Mesendoderm (in vitro differentiated cells): ENCODE data around the gene MNX1.

Experiments used
- DNase-seq: peaks from one replicate; pipeline ENCODE4 v3.0.0; 2013
- H2AK5ac ChIP-seq: 2 replicates; pipeline ENCODE4 v1.6.1; 2013; ENCODE audit warnings: low read length, inconsistent platforms
- H2BK120ac ChIP-seq: 2 replicates; pipeline ENCODE4 v1.6.1; 2013; ENCODE audit warnings: low read depth, mild to moderate bottlenecking, low read length, moderate library complexity, mixed read lengths
- H2BK15ac ChIP-seq: replicated peaks from 2 replicates; pipeline ENCODE4 v1.6.1; 2013; ENCODE audit warnings: low read depth, mild to moderate bottlenecking, moderate library complexity
- H2BK5ac ChIP-seq: 2 replicates; pipeline ENCODE4 v1.6.1; 2013; ENCODE audit warnings: low read length, inconsistent platforms
- H3K18ac ChIP-seq: 2 replicates; pipeline ENCODE4 v1.6.1; 2013; ENCODE audit warnings: mild to moderate bottlenecking, low read length, mixed read lengths
- H3K23ac ChIP-seq: one replicate; pipeline ENCODE4 v1.6.1; 2013; ENCODE audit warnings: low read length
- H3K27ac ChIP-seq: 2 replicates; pipeline ENCODE4 v1.5.1; 2013; ENCODE audit warnings: low read depth, mild to moderate bottlenecking, inconsistent platforms, low read length, moderate library complexity
- H3K27me3 ChIP-seq: 2 replicates; pipeline ENCODE4 v1.6.1; 2013; ENCODE audit warnings: low read length, control low read depth, mild to moderate bottlenecking, inconsistent platforms; ENCODE audit not compliant: insufficient read depth, poor library complexity
- H3K36me3 ChIP-seq: 2 replicates; pipeline ENCODE4 v1.6.1; 2013; ENCODE audit warnings: low read length, inconsistent platforms; ENCODE audit not compliant: control insufficient read depth, insufficient read depth
- H3K4ac ChIP-seq: one replicate; pipeline ENCODE4 v1.6.1; 2013; ENCODE audit warnings: low read depth, mild to moderate bottlenecking, low read length, moderate library complexity
- H3K4me1 ChIP-seq: 2 replicates; pipeline ENCODE4 v1.6.1; 2013; ENCODE audit warnings: low read depth, low read length, inconsistent platforms; ENCODE audit not compliant: control insufficient read depth
- H3K4me2 ChIP-seq: 2 replicates; pipeline ENCODE4 v1.6.1; 2013; ENCODE audit warnings: low read length
- H3K4me3 ChIP-seq: 2 replicates; pipeline ENCODE4 v1.5.1; 2013; ENCODE audit warnings: mild to moderate bottlenecking, low read length
- H3K56ac ChIP-seq: one replicate; pipeline ENCODE4 v1.6.1; 2013; ENCODE audit warnings: low read length
- H3K79me1 ChIP-seq: 2 replicates; pipeline ENCODE4 v1.6.1; 2013; ENCODE audit warnings: low read length, inconsistent platforms
- H3K79me2 ChIP-seq: 2 replicates; pipeline ENCODE4 v1.6.1; 2013; ENCODE audit warnings: mild to moderate bottlenecking, low read length; ENCODE audit not compliant: control insufficient read depth, insufficient read depth
- H3K9ac ChIP-seq: 2 replicates; pipeline ENCODE4 v1.6.1; 2013; ENCODE audit warnings: low read length, inconsistent platforms
- H4K5ac ChIP-seq: one replicate; pipeline ENCODE4 v1.6.1; 2013; ENCODE audit warnings: low read length
- H4K8ac ChIP-seq: one replicate; pipeline ENCODE4 v1.6.1; 2013; ENCODE audit warnings: low read depth, mild to moderate bottlenecking, control low read depth, low read length, moderate library complexity
- whole genome bisulfite sequencing: extraction: QIAGEN DNeasy Blood & Tissue Kit; methylation state at CpG from one replicate; pipeline ENCODE4 v1.1.7; 2013; ENCODE audit warnings: low lambda C conversion rate, missing lambda C conversion rate; ENCODE audit not compliant: insufficient coverage; ENCODE audit errors: extremely low coverage; 5-methylcytosine and 5-hydroxymethylcytosine counted together

MNX1 gene

DNA sequence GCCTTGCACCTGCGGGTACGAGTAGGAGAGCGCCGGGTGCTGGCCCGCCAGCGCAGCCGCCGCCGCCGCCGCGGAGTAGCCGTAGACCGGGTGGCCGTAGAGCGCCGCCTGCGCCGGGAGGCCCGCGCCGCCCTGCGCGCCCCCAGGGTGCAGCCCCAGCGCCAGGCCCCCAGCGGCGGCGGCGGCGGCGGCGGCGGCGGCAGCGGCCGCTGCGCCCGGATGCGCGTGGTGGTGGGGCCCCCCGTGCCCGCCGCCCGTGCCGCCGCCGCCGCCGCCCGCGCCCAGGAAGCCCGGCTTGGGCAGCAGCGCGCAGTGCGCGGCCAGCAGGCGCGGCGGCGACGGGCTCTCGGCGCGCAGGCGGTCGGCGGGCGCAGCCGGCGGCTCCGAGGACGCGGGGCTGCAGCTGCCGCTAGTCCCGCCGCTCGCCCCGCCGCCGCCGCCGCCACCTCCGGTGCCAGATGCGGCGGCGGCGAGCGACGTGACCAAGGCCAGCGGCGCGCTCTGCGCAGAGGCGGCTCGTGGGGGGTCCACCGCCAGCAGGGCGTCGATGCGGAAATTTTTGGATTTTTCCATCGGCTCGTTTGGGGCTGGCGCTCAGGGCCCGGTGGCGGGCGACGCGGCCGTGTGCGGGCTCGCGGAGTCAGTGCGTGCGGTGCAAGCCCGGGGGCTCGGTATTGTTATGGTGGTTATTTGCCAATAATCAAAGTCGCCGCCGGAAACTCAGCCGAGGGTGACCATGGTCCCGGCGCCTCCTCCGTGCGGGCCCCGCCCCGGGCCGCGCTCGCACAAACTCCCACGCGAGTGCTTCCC, 480 bp downstream of the MNX1 start:
- Histone ChIP-seq H2BK120ac (no peak overlapping the region), H3K27me3 (peaks cover 70% of the 10 kb centered on the region), H3K18ac (peak overlapping the region; percentile 40), H3K9ac (peak overlapping the region; percentile 30), H3K79me2 (no peaks in the 10 kb centered on the region), H2BK15ac (no peak overlapping the region), H2AK5ac (no peak overlapping the region), H3K23ac (no peak overlapping the region), H3K4me1 (peaks cover 9% of the 10 kb centered on the region), H3K4me3 (peak overlapping the region; percentile 30), H4K5ac (no peak overlapping the region), H3K79me1 (no peaks in the 10 kb centered on the region), H3K4ac (no peak overlapping the region), H4K8ac (no peak overlapping the region), H3K4me2 (peak overlapping the region; percentile 79), H3K27ac (no peak overlapping the region), H3K56ac (peak overlapping the region; percentile 56), H3K36me3 (no peaks in the 10 kb centered on the region), H2BK5ac (no peak overlapping the region)
- no peak for DNase-seq
- WGBS, result no CpG with 5 or more reads among the region's 130 CpGs

GRCh38 chr7:157009170-157009777, 1.2 kb downstream of the MNX1 start:
- Histone ChIP-seq H3K4me1 (peaks cover 6% of the 10 kb centered on the region), H3K79me2 (no peaks in the 10 kb centered on the region), H3K4ac (no peak overlapping the region), H3K56ac (peak overlapping the region; percentile 53), H3K79me1 (no peaks in the 10 kb centered on the region), H3K36me3 (no peaks in the 10 kb centered on the region), H3K23ac (no peak overlapping the region), H3K4me3 (no peak overlapping the region), H2AK5ac (no peak overlapping the region), H3K9ac (no peak overlapping the region), H2BK15ac (no peak overlapping the region), H2BK120ac (no peak overlapping the region), H4K5ac (no peak overlapping the region), H2BK5ac (no peak overlapping the region), H3K4me2 (no peak overlapping the region), H3K27me3 (peaks cover 71% of the 10 kb centered on the region), H3K18ac (peak overlapping the region; percentile 32), H3K27ac (no peak overlapping the region), H4K8ac (no peak overlapping the region)
- DNase-seq, result peak; percentile 73
- no CpG with 5 or more reads among the region's 49 CpGs for WGBS

GRCh38 chr7:157008206-157009169, 2.0 kb downstream of the MNX1 start:
- Histone ChIP-seq H3K79me2 (no peaks in the 10 kb centered on the region), H3K27ac (no peak overlapping the region), H2AK5ac (no peak overlapping the region), H3K9ac (no peak overlapping the region), H3K56ac (no peak overlapping the region), H2BK5ac (no peak overlapping the region), H3K4me2 (no peak overlapping the region), H3K4ac (no peak overlapping the region), H2BK15ac (no peak overlapping the region), H3K4me3 (no peak overlapping the region), H4K8ac (no peak overlapping the region), H4K5ac (no peak overlapping the region), H3K79me1 (no peaks in the 10 kb centered on the region), H3K18ac (peak overlapping the region; percentile 32), H2BK120ac (no peak overlapping the region), H3K36me3 (no peaks in the 10 kb centered on the region), H3K23ac (no peak overlapping the region), H3K4me1 (peaks cover 4% of the 10 kb centered on the region), H3K27me3 (peaks cover 78% of the 10 kb centered on the region)
- no CpG with 5 or more reads among the region's 35 CpGs for WGBS
- peak; percentile 14 for DNase-seq

- no peaks in the 10 kb centered on the region for H3K79me1 ChIP-seq
- peak; percentile 25 for DNase-seq
- H4K8ac ChIP-seq, result no peak overlapping the region
- H3K79me2 ChIP-seq, result no peaks in the 10 kb centered on the region
- no peak overlapping the region for H3K56ac ChIP-seq
- no peak overlapping the region for H3K9ac ChIP-seq
- peaks cover 81% of the 10 kb centered on the region for H3K27me3 ChIP-seq
- H3K4me3 ChIP-seq, result no peak overlapping the region
- H2AK5ac ChIP-seq, result no peak overlapping the region
- no peak overlapping the region for H3K23ac ChIP-seq
- H4K5ac ChIP-seq, result no peak overlapping the region
- no peak overlapping the region for H2BK15ac ChIP-seq
- no peak overlapping the region for H2BK5ac ChIP-seq
- no peak overlapping the region for H3K27ac ChIP-seq
- H2BK120ac ChIP-seq, result no peak overlapping the region
- H3K4me1 ChIP-seq, result peaks cover 1% of the 10 kb centered on the region
- no peak overlapping the region for H3K4me2 ChIP-seq
- no peaks in the 10 kb centered on the region for H3K36me3 ChIP-seq
- H3K18ac ChIP-seq, result no peak overlapping the region
- no peak overlapping the region for H3K4ac ChIP-seq
- no CpG with 5 or more reads among the region's 18 CpGs for WGBS
Measured at GRCh38 chr7:157007470-157008066, 2.9 kb downstream of the MNX1 start.

GRCh38 chr7:157006829-157007469, 3.5 kb downstream of the MNX1 start:
- Histone ChIP-seq H3K9ac (no peak overlapping the region), H2BK120ac (no peak overlapping the region), H3K36me3 (no peaks in the 10 kb centered on the region), H2BK5ac (no peak overlapping the region), H3K18ac (no peak overlapping the region), H4K8ac (no peak overlapping the region), H3K79me1 (no peaks in the 10 kb centered on the region), H3K4me2 (no peak overlapping the region), H3K56ac (no peak overlapping the region), H3K4me1 (peaks cover 1% of the 10 kb centered on the region), H3K27ac (no peak overlapping the region), H4K5ac (no peak overlapping the region), H3K79me2 (no peaks in the 10 kb centered on the region), H3K23ac (no peak overlapping the region), H3K27me3 (peaks cover 84% of the 10 kb centered on the region), H3K4me3 (no peak overlapping the region), H3K4ac (no peak overlapping the region), H2BK15ac (no peak overlapping the region), H2AK5ac (no peak overlapping the region)
- no CpG with 5 or more reads among the region's 7 CpGs for WGBS
- no peak for DNase-seq
